HepG2 (cell line): ENCODE measurements around the gene MYO10. TPM values are rescaled to one million over a fixed set of nuclear protein-coding genes. Genes with fewer than 3 reads are reported as not detected.

ENCODE experiments used
- ATF7 ChIP-seq, 2 experiments: fragments of 450-650 bp in 1 of 2; sonication (generic) in 1 of 2; formaldehyde crosslinking in 1 of 2; IDR thresholded peaks; 2 replicates each; pipeline versions ENCODE4 v1.4.0 to v1.6.1; 2016 to 2020; ENCODE audit warnings: antibody characterized with exemption in 1 of 2, mild to moderate bottlenecking in 1 of 2, missing genetic modification reagents in 1 of 2
- DDIT3 ChIP-seq: sonication (generic); formaldehyde crosslinking; IDR thresholded peaks from 2 replicates; pipeline ENCODE4 v1.4.0; 2020; ENCODE audit warnings: mild to moderate bottlenecking, missing genetic modification reagents
- EHMT2 ChIP-seq: fragments of 200-600 bp; sonication (generic); IDR thresholded peaks from 2 replicates; pipeline ENCODE4 v1.7.0; 2017; ENCODE audit warnings: antibody characterized with exemption, low read depth, low read length, borderline replicate concordance
- GLI4 ChIP-seq: sonication (generic); formaldehyde crosslinking; IDR thresholded peaks from 2 replicates; pipeline ENCODE4 v1.5.1; 2020; ENCODE audit warnings: missing genetic modification reagents, mild to moderate bottlenecking, moderate library complexity, borderline replicate concordance
- GRHL1 ChIP-seq: sonication (generic); formaldehyde crosslinking; conservative IDR thresholded peaks from 2 replicates; pipeline ENCODE4 v1.8.0; 2022; ENCODE audit warnings: missing genetic modification reagents
- HDAC2 ChIP-seq: sonication (generic); formaldehyde crosslinking; IDR thresholded peaks from 2 replicates; pipeline ENCODE4 v1.4.0; 2020; ENCODE audit warnings: missing genetic modification reagents
- HMG20B ChIP-seq: conservative IDR thresholded peaks from 2 replicates; pipeline ENCODE4 v1.6.1; 2016; ENCODE audit warnings: missing genetic modification reagents, missing compliant biosample characterization
- HOXD1 ChIP-seq: sonication (generic); formaldehyde crosslinking; IDR thresholded peaks from 2 replicates; pipeline ENCODE4 v1.5.0; 2020; ENCODE audit warnings: missing genetic modification reagents
- KDM2A ChIP-seq: sonication (generic); formaldehyde crosslinking; IDR thresholded peaks from 2 replicates; pipeline ENCODE4 v1.4.0; 2020; ENCODE audit warnings: low read depth, missing genetic modification reagents, borderline replicate concordance
- KLF13 ChIP-seq: sonication (generic); formaldehyde crosslinking; IDR thresholded peaks from 2 replicates; pipeline ENCODE4 v1.4.0; 2020; ENCODE audit warnings: mild to moderate bottlenecking, missing genetic modification reagents
- MXI1 ChIP-seq: IDR thresholded peaks from 3 replicates; pipeline ENCODE4 v1.6.1; 2012; ENCODE audit warnings: low read depth, low read length, inconsistent platforms, borderline replicate concordance
- PHF8 ChIP-seq: sonication (generic); formaldehyde crosslinking; IDR thresholded peaks from 2 replicates; pipeline ENCODE4 v1.5.0; 2020; ENCODE audit warnings: missing genetic modification reagents
- SRY ChIP-seq: sonication (generic); formaldehyde crosslinking; IDR thresholded peaks from 2 replicates; pipeline ENCODE4 v1.8.0; 2022; ENCODE audit warnings: mild to moderate bottlenecking, missing genetic modification reagents
- TBP ChIP-seq: sonication (generic); formaldehyde crosslinking; IDR thresholded peaks from 2 replicates; pipeline ENCODE4 v1.5.0; 2020; ENCODE audit warnings: missing genetic modification reagents
- TBX2 ChIP-seq: sonication (generic); formaldehyde crosslinking; IDR thresholded peaks from 2 replicates; pipeline ENCODE4 v1.5.0; 2020; ENCODE audit warnings: missing genetic modification reagents, mild to moderate bottlenecking, borderline replicate concordance
- TSC22D2 ChIP-seq: sonication (generic); formaldehyde crosslinking; IDR thresholded peaks from 2 replicates; pipeline ENCODE4 v1.5.1; 2020; ENCODE audit warnings: missing genetic modification reagents, mild to moderate bottlenecking, borderline replicate concordance
- ZBTB2 ChIP-seq: sonication (generic); formaldehyde crosslinking; IDR thresholded peaks from 2 replicates; pipeline ENCODE4 v1.8.0; 2022; ENCODE audit warnings: low read depth, missing genetic modification reagents
- ZBTB3 ChIP-seq: sonication (generic); formaldehyde crosslinking; IDR thresholded peaks from 2 replicates; pipeline ENCODE4 v1.4.0; 2020; ENCODE audit warnings: low read depth, mild to moderate bottlenecking, moderate library complexity, missing genetic modification reagents, borderline replicate concordance
- ZMYM2 ChIP-seq: sonication (generic); formaldehyde crosslinking; IDR thresholded peaks from 2 replicates; pipeline ENCODE4 v1.8.0; 2022; ENCODE audit warnings: mild to moderate bottlenecking, missing genetic modification reagents
- ZMYM4 ChIP-seq: sonication (generic); formaldehyde crosslinking; IDR thresholded peaks from 2 replicates; pipeline ENCODE4 v1.8.1; 2023; ENCODE audit warnings: mild to moderate bottlenecking, missing genetic modification reagents
- ZNF3 ChIP-seq: IDR thresholded peaks from 2 replicates; pipeline ENCODE4 v1.7.0; 2017; ENCODE audit warnings: inconsistent platforms
- ZNF431 ChIP-seq: sonication (generic); formaldehyde crosslinking; IDR thresholded peaks from 2 replicates; pipeline ENCODE4 v1.9.0; 2022; ENCODE audit warnings: missing genetic modification reagents, low read depth, mild to moderate bottlenecking, borderline replicate concordance
- ZNF709 ChIP-seq: sonication (generic); formaldehyde crosslinking; IDR thresholded peaks from 2 replicates; pipeline ENCODE4 v1.5.0; 2020; ENCODE audit warnings: mild to moderate bottlenecking, missing genetic modification reagents
- ZNF780A ChIP-seq: sonication (generic); formaldehyde crosslinking; IDR thresholded peaks from 2 replicates; pipeline ENCODE4 v1.8.0; 2022; ENCODE audit warnings: mild to moderate bottlenecking, missing genetic modification reagents, moderate library complexity
- ZNF83 ChIP-seq: sonication (generic); formaldehyde crosslinking; IDR thresholded peaks from 2 replicates; pipeline ENCODE4 v1.4.0; 2020; ENCODE audit warnings: missing genetic modification reagents, mild to moderate bottlenecking, borderline replicate concordance
- ZSCAN22 ChIP-seq: sonication (generic); formaldehyde crosslinking; IDR thresholded peaks from 2 replicates; pipeline ENCODE4 v1.4.0; 2020; ENCODE audit warnings: mild to moderate bottlenecking, missing genetic modification reagents
- ZUFSP ChIP-seq: sonication (generic); formaldehyde crosslinking; IDR thresholded peaks from 2 replicates; pipeline ENCODE4 v1.9.0; 2021; ENCODE audit warnings: missing genetic modification reagents, mild to moderate bottlenecking, borderline replicate concordance
- polyA plus RNA-seq, 8 experiments: library from polyadenylated mRNA; depleted of rRNA in 3 of 8; stranded (reverse) in 7 of 8; unstranded in 1 of 8; fragments of >200 nt; fragmentation: Illumina TruSeq in 4 of 8; extraction: Trizol in 4 of 8; gene quantifications; 2 replicates each; pipeline versions ENCODE4 v1.2.1 to v1.2.3, GENCODE V29; 2011 to 2016; ENCODE audit warnings: low read depth in 4 of 8, missing spikeins in 1 of 8, mixed read lengths in 1 of 8; ENCODE audit not compliant: insufficient read depth in 1 of 8
- total RNA-seq, 5 experiments: library from RNA; depleted of rRNA; stranded (reverse); fragments of >200 nt; fragmentation: Illumina TruSeq; extraction: Trizol; gene quantifications; 2 replicates each; pipeline ENCODE4 v1.2.3, GENCODE V29; 2016; ENCODE audit warnings: low read depth in 1 of 5

Gene MYO10
- total and polyA plus RNA-seq, 2 of the 13 experiments (the other 11 are each of a cell fraction or from before 2014, with no cell fraction given) = 4.5 to 14.0 TPM

GRCh38 chr5:16757989-16758501 lies 178.0 kb downstream of the MYO10 start (continued):
- TF ChIP-seq TSC22D2 (CRISPR knock-in tag) (no peak), ZBTB2 (no peak), ZNF83 (CRISPR knock-in tag) (no peak), TBP (no peak), HDAC2 (peak; percentile 50; the same call in 1 of the 2 replicates), ZBTB3 (no peak), ZNF431 (no peak), HOXD1 (CRISPR knock-in tag) (no peak), PHF8 (CRISPR knock-in tag) (peak; percentile 40), KDM2A (no peak), SRY (CRISPR knock-in tag) (no peak), ZMYM4 (CRISPR knock-in tag) (peak; percentile 68; the same call in 1 of the 2 replicates), EHMT2 (0 out of 2 replicates have a peak, but pooled peaks have one; percentile 41), ZMYM2 (CRISPR knock-in tag) (no peak), ZNF709 (no peak), HMG20B (CRISPR knock-in tag) (0 out of 2 replicates have a peak, but pooled peaks have one; percentile 24), ZUFSP (no peak), GLI4 (CRISPR knock-in tag) (no peak), KLF13 (CRISPR knock-in tag) (no peak), ZNF3 (no peak; the same call in 1 of the 2 replicates), DDIT3 (CRISPR knock-in tag) (no peak), TBX2 (CRISPR knock-in tag) (peak; percentile 88), GRHL1 (CRISPR knock-in tag) (no peak), ZNF780A (CRISPR knock-in tag) (no peak), MXI1 (no peak; the same call in 2 of the 3 replicates), ATF7 (IDR thresholded peaks at IDR 0.05) (no peak), ATF7 (CRISPR knock-in tag; IDR thresholded peaks at IDR 0.05) (no peak), ZSCAN22 (CRISPR knock-in tag) (no peak)
